Measurements from ENCODE around the gene DACH1.
"Not testable (repeated sequence)": the region's sequence is repeated elsewhere in the genome, so short reads cannot be mapped to it uniquely, and the experiment has no call there.

- TF ChIP-seq CTCF (conservative IDR thresholded peaks at IDR 0.05 in 1 of 2, IDR thresholded peaks at IDR 0.05 in 1 of 2; ENCODE audit: low read depth in 1 of 2, low read length in 2 of 2); EZH2 (IDR thresholded peaks at IDR 0.05; ENCODE audit: low read length, missing control alignments): not testable (repeated sequence)
These were observed 29.4 kb downstream of the DACH1 start for GRCh38 chr13:71837582-71837981.

All from fibroblast of lung (primary cell).